LNCaP clone FGC (cell line): Measurements from ENCODE around the gene ZNF844.
"Not testable (repeated sequence)": the region's sequence is repeated elsewhere in the genome, so short reads cannot be mapped to it uniquely, and the experiment has no call there.

Experiments used
- DNase-seq: peaks from one replicate; pipeline ENCODE4 v3.0.0-alpha.2; 2011; ENCODE audit warnings: low read depth
- H3K4me3 ChIP-seq: 2 replicates; pipeline ENCODE4 v1.5.1; 2011; ENCODE audit warnings: mild to moderate bottlenecking, low read depth, low read length, control low read depth
- TF ChIP-seq, protein P1 (sequence below): IDR thresholded peaks from 2 replicates; pipeline ENCODE4 v1.5.1; 2012; ENCODE audit warnings: mild to moderate bottlenecking; ENCODE audit not compliant: control insufficient read depth, insufficient read depth; ENCODE audit errors: extremely low read depth

Gene ZNF844

DNA sequence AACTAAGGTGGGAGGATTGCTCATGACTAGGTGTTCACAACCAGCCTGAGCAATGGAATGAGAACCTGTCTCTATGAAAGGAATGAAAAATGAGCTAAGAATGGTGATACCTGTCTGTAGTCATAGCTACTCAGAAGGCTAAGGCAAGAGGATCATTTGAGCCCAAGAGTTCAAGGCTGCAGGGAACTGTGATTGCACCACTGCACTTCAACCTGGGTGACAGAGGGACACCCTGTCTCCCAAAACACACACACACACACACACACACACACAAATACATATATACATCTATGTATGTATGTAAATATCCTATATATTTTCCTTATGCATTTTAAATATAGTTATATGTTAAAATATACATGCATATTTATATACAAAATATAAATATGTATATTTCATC is 21.6 kb upstream of the ZNF844 start:
- no peak for DNase-seq
- TF ChIP-seq, protein P1, sequence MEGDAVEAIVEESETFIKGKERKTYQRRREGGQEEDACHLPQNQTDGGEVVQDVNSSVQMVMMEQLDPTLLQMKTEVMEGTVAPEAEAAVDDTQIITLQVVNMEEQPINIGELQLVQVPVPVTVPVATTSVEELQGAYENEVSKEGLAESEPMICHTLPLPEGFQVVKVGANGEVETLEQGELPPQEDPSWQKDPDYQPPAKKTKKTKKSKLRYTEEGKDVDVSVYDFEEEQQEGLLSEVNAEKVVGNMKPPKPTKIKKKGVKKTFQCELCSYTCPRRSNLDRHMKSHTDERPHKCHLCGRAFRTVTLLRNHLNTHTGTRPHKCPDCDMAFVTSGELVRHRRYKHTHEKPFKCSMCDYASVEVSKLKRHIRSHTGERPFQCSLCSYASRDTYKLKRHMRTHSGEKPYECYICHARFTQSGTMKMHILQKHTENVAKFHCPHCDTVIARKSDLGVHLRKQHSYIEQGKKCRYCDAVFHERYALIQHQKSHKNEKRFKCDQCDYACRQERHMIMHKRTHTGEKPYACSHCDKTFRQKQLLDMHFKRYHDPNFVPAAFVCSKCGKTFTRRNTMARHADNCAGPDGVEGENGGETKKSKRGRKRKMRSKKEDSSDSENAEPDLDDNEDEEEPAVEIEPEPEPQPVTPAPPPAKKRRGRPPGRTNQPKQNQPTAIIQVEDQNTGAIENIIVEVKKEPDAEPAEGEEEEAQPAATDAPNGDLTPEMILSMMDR, result no peak
- H3K4me3 ChIP-seq, result no peak overlapping the region

DNA sequence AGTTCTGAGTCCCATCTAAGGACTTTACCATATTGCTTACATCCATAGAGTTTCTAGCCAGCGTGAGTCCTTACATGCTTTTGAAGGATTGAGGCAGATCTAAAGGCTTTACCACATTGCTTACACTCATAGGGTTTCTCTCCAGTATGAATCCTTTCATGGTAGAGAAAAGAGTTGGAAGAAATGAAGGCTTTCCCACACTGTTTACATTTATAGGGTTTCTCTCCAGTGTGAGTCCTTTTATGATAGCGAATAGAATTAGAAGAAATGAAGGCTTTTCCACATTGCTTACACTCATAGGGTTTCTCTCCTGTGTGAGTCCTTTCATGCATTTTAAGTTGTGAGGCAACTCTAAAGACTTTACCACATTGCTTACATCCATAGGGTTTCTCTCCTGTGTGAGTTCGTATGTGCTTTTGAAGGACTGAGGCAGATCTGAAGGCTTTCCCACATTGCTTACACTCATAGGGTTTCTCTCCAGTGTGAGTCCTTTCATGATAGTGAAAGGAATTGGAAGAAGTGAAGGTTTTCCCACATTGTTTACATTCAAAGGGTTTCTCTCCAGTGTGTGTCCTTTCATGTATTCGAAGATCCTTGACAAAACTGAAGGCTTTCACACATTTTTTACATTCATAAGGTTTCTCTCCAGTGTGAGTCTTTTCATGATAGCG is 20.6 kb upstream of the ZNF844 start:
- no peak for DNase-seq
- H3K4me3 ChIP-seq, result no peak overlapping the region
- TF ChIP-seq, protein P1, result no peak

DNA sequence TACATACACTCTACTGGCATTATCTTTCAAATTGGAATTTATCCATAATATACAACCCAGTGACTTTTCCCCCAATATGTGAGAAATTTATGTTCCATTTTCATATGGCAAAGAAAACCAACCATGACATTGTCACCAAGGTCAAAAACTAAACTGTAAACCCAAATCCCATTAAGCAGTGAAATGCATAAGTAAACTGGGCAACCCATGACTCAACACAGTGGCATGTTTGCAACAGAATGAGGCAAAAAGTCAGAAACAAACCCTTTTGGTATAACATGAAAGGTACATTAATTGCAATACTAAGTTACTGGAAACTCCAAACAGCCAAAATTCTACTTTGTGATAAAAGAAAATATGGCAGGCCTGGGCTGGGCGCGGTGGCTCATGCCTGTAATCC is 16.7 kb upstream of the ZNF844 start:
- TF ChIP-seq, protein P1, result no peak
- H3K4me3 ChIP-seq, result no peak overlapping the region
- no peak for DNase-seq

DNA sequence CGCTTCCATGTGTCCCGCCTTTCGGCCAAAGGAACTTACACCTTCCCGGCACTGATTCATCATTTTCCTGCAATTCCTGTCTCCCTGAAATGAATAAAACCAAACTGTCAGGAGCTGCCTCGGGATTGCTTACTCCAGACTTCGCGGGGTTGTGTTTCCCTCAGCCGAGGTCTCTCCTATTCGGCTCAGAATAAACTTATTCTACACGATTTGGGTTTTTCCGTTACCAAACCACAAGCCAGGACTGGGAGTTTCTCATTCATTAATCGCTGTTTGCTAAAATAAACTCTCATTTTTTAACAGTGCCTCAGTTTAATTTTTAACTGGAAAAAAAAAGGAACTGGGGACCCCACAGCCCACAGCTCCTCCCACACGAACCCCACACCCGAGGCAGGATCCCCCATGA is 12.4 kb upstream of the ZNF844 start:
- TF ChIP-seq, protein P1, result no peak
- no peak for DNase-seq
- H3K4me3 ChIP-seq, result peak overlapping the region; percentile 62

DNA sequence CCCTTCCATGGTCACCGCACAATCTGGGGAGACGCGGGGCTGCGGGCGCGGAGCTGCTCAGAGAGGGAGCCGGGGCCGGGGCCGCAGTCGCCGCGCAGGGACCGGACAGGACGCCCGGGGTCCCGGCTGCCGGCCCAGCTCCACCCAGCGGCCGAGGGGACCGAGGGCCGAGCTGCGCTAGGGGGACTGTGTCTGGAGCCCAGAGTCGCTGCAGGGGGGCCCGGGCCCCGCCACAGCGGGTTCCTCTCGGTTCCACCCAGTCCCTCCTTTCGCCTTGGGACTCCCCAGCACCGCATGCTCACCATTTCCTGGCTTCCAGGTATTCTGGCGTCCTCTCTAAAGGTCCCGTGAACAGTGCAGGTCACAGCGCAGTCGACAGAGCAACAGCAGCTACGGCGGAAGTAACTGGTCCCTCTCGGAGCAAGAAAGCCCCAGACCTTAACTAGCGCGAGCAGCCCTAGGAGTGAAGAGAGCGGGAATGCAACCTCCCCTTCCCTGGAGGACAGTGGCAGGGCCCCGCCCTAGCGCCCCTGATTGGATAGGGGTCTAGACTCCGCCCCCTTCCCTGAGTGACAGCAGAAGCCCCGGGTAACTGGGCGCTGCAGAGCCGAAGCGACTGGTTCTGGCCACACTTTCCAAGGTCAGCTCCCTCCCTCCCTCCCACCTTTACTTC is 11.9 kb upstream of the ZNF844 start, which contains the start of gene ZNF878:
TSS of gene ZNF878 (minus strand) at position 465 of the 673 bp plus-strand sequence. CDS start at position 305, 160 bp downstream.
- TF ChIP-seq, protein P1, result 0 out of 2 replicates have a peak, but pooled peaks have one; percentile 21
- DNase-seq, result peak; percentile 82
- peak within 1 kb of the TSS; percentile 62 for H3K4me3 ChIP-seq

DNA sequence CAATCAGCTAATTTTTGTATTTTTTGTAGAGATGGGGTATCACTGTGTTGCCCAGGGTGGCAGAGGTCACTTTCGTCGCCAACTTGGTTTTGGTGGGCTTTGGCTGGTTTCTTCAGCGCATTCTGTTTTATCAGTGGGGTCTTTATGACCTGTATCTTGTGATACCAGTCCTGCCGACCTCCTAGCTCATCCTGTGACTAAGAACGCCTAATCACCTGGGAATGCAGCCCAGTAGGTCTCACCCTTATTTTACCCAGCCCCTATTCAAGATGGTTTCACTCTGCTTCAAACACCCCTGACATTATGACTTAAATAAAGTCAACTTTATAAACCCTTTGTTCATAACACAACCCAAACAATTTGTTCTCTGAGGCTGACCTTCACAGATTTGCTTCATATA is 8.7 kb upstream of the ZNF844 start:
- H3K4me3 ChIP-seq, result no peak overlapping the region
- DNase-seq, result no peak
- TF ChIP-seq, protein P1, result no peak

DNA sequence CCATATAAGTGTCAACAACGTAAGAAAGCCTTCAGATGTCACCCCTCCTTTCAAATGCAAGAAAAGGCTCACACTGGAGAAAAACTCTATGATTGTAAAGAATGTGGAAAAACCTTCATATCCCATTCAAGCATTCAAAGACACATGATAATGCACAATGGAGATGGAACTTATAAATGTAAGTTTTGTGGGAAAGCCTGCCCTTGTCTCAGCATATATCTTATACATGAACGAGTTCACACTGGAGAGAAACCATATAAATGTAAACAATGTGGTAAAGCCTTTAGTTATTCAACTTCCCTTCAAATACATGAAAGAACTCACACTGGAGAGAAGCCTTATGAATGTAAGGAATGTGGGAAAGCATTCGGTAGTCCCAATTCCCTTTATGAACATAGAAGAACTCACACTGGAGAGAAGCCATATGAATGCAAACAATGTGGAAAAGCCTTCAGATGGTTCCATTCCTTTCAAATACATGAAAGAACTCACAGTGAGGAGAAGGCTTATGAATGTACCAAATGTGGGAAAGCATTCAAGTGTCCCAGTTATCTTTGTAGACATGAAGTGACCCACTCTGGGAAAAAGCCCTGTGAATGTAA is 11.1 kb downstream of the ZNF844 start:
- TF ChIP-seq, protein P1, result no peak
- H3K4me3 ChIP-seq, result no peak overlapping the region
- DNase-seq, result no peak

DNA sequence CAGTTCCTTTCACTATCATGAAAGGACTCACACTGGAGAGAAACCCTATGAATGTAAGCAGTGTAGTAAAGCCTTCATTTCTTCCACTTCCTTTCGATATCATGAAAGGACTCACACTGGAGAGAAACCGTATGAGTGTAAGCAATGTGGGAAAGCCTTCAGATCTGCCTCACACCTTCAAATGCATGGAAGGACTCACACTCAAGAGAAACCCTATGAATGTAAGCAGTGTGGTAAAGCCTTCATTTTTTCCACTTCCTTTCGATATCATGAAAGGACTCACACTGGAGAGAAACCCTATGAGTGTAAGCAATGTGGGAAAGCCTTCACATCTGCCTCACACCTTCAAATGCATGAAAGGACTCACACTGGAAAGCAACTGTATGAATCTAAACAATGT is 11.8 kb downstream of the ZNF844 start:
- DNase-seq, H3K4me3 ChIP-seq: not testable (repeated sequence)
